H9 (cell line): ENCODE data around the gene LSM4. TPM values are rescaled to one million over a fixed set of nuclear protein-coding genes. Genes with fewer than 3 reads are reported as not detected.

Source experiments
- DNase-seq: peaks from one replicate; pipeline ENCODE4 v3.0.0-alpha.2; 2017
- H2AFZ ChIP-seq: one replicate; pipeline ENCODE4 v1.6.1; 2013; ENCODE audit warnings: mild to moderate bottlenecking, low read length, control low read depth, moderate library complexity
- H2AK5ac ChIP-seq: 2 replicates; pipeline ENCODE4 v1.6.1; 2013; ENCODE audit warnings: low read length, control low read depth, mixed read lengths; ENCODE audit not compliant: insufficient read length
- H2BK120ac ChIP-seq: one replicate; pipeline ENCODE4 v1.6.1; 2013; ENCODE audit warnings: low read depth, mild to moderate bottlenecking, low read length, control low read depth, inconsistent platforms; ENCODE audit not compliant: poor library complexity, severe bottlenecking
- H2BK12ac ChIP-seq: 2 replicates; pipeline ENCODE4 v1.6.1; 2013; ENCODE audit warnings: low read length, control low read depth, mixed read lengths, low read depth; ENCODE audit not compliant: insufficient read length
- H2BK15ac ChIP-seq: 2 replicates; pipeline ENCODE4 v1.6.1; 2013; ENCODE audit warnings: low read depth, low read length, control low read depth
- H2BK20ac ChIP-seq: one replicate; pipeline ENCODE4 v1.6.1; 2013; ENCODE audit warnings: low read depth, mild to moderate bottlenecking, low read length, control low read depth, inconsistent platforms; ENCODE audit not compliant: poor library complexity, severe bottlenecking
- H2BK5ac ChIP-seq: 2 replicates; pipeline ENCODE4 v1.6.1; 2013; ENCODE audit warnings: low read length, control low read depth, mixed read lengths; ENCODE audit not compliant: insufficient read length
- H3K14ac ChIP-seq: 2 replicates; pipeline ENCODE4 v1.6.1; 2013; ENCODE audit warnings: low read length, control low read depth; ENCODE audit not compliant: insufficient read depth
- H3K18ac ChIP-seq: 2 replicates; pipeline ENCODE4 v1.6.1; 2013; ENCODE audit warnings: low read depth, mild to moderate bottlenecking, mixed read lengths, low read length, control low read depth; ENCODE audit not compliant: insufficient read length
- H3K23ac ChIP-seq: 2 replicates; pipeline ENCODE4 v1.6.1; 2013; ENCODE audit warnings: low read length, control low read depth, mixed read lengths, low read depth; ENCODE audit not compliant: insufficient read length
- H3K23me2 ChIP-seq: 2 replicates; pipeline ENCODE4 v1.6.1; 2013; ENCODE audit warnings: low read depth, mild to moderate bottlenecking, mixed read lengths, low read length, control low read depth; ENCODE audit not compliant: insufficient read length, poor library complexity, severe bottlenecking
- H3K27ac ChIP-seq: 2 replicates; pipeline ENCODE4 v1.5.1; 2013; ENCODE audit warnings: low read length, control low read depth, mixed read lengths, low read depth; ENCODE audit not compliant: insufficient read length
- H3K27me3 ChIP-seq: 2 replicates; pipeline ENCODE4 v1.6.1; 2013; ENCODE audit warnings: low read length, control low read depth, inconsistent platforms; ENCODE audit not compliant: insufficient read depth
- H3K4ac ChIP-seq: 2 replicates; pipeline ENCODE4 v1.6.1; 2013; ENCODE audit warnings: low read depth, mild to moderate bottlenecking, control low read depth, inconsistent platforms, low read length, moderate library complexity
- H3K4me1 ChIP-seq: 2 replicates; pipeline ENCODE4 v1.6.1; 2013; ENCODE audit warnings: low read length, control low read depth, inconsistent platforms; ENCODE audit not compliant: insufficient read depth
- H3K4me2 ChIP-seq: 2 replicates; pipeline ENCODE4 v1.6.1; 2013; ENCODE audit warnings: low read length, control low read depth, mixed read lengths; ENCODE audit not compliant: insufficient read length, insufficient read depth
- H3K56ac ChIP-seq: 2 replicates; pipeline ENCODE4 v1.6.1; 2013; ENCODE audit warnings: low read depth, mild to moderate bottlenecking, mixed read lengths, low read length, control low read depth; ENCODE audit not compliant: insufficient read length
- H3K79me1 ChIP-seq: 2 replicates; pipeline ENCODE4 v1.6.1; 2013; ENCODE audit warnings: low read depth, mild to moderate bottlenecking, moderate library complexity, low read length, control low read depth, inconsistent platforms; ENCODE audit not compliant: insufficient read depth, poor library complexity, severe bottlenecking
- H3K79me2 ChIP-seq: 2 replicates; pipeline ENCODE4 v1.6.1; 2013; ENCODE audit warnings: low read length, control low read depth, inconsistent platforms; ENCODE audit not compliant: insufficient read depth
- H3K9ac ChIP-seq: 2 replicates; pipeline ENCODE4 v1.6.1; 2013; ENCODE audit warnings: low read length, control low read depth, mixed read lengths; ENCODE audit not compliant: insufficient read length; ENCODE audit errors: extremely low read depth
- H3K9me3 ChIP-seq: one replicate; pipeline ENCODE4 v1.6.1; 2013; ENCODE audit warnings: low read depth, low read length, inconsistent platforms; ENCODE audit not compliant: control insufficient read depth
- H3T11ph ChIP-seq: one replicate; pipeline ENCODE4 v1.6.1; 2013; ENCODE audit warnings: mild to moderate bottlenecking, low read length, control low read depth, inconsistent platforms
- H4K20me1 ChIP-seq: one replicate; pipeline ENCODE4 v1.6.1; 2013; ENCODE audit not compliant: control insufficient read depth, insufficient read length, insufficient read depth
- H4K5ac ChIP-seq: 2 replicates; pipeline ENCODE4 v1.6.1; 2013; ENCODE audit warnings: low read depth, mild to moderate bottlenecking, mixed read lengths, low read length, control low read depth; ENCODE audit not compliant: insufficient read length
- H4K8ac ChIP-seq: replicated peaks from 2 replicates; pipeline ENCODE4 v1.6.1; 2013; ENCODE audit warnings: low read length, control low read depth, mixed read lengths, low read depth; ENCODE audit not compliant: insufficient read length
- H4K91ac ChIP-seq: 2 replicates; pipeline ENCODE4 v1.6.1; 2013; ENCODE audit warnings: low read depth, mild to moderate bottlenecking, moderate library complexity, mixed read lengths, low read length, control low read depth; ENCODE audit not compliant: insufficient read length
- H3K27ac Mint-ChIP-seq, 3 experiments: 2 replicates in 2 of 3; 3 replicates in 1 of 3; pipeline ENCODE4 v1.8.0; 2020 to 2021; ENCODE audit warnings: mixed read lengths in 3 of 3, mild to moderate bottlenecking in 1 of 3, moderate library complexity in 1 of 3
- H3K27me3 Mint-ChIP-seq: 2 replicates; pipeline ENCODE4 v1.8.0; 2021; ENCODE audit warnings: low read depth, mild to moderate bottlenecking, moderate library complexity, mixed read lengths
- H3K36me3 Mint-ChIP-seq, 3 experiments: 2 replicates in 2 of 3; 3 replicates in 1 of 3; pipeline ENCODE4 v1.8.0; 2020 to 2021; ENCODE audit warnings: low read depth in 3 of 3, mixed read lengths in 3 of 3; ENCODE audit not compliant: insufficient read depth in 1 of 3
- H3K4me1 Mint-ChIP-seq, 2 experiments: 2 replicates each; pipeline ENCODE4 v1.8.0; 2020; ENCODE audit warnings: mixed read lengths in 2 of 2
- H3K4me3 Mint-ChIP-seq, 2 experiments: 2 replicates in 1 of 2; 3 replicates in 1 of 2; pipeline ENCODE4 v1.8.0; 2020 to 2021; ENCODE audit warnings: mild to moderate bottlenecking in 2 of 2, mixed read lengths in 2 of 2, moderate library complexity in 1 of 2
- H3K9me3 Mint-ChIP-seq, 2 experiments: 2 replicates in 1 of 2; 3 replicates in 1 of 2; pipeline ENCODE4 v1.8.0; 2020; ENCODE audit warnings: mild to moderate bottlenecking in 2 of 2, mixed read lengths in 2 of 2, moderate library complexity in 1 of 2
- CTCF ChIP-seq: fragments of 200-600 bp; sonication (generic); conservative IDR thresholded peaks from 3 replicates; pipeline ENCODE4 v1.8.0; 2021; ENCODE audit warnings: antibody characterized with exemption, mild to moderate bottlenecking
- WGBS: extraction: QIAGEN DNeasy Blood & Tissue Kit; methylation state at CpG from one replicate; pipeline ENCODE4 v1.1.7; 2013; ENCODE audit warnings: missing lambda C conversion rate, low lambda C conversion rate, mixed read lengths; ENCODE audit not compliant: insufficient read length; ENCODE audit errors: extremely low coverage; 5-methylcytosine and 5-hydroxymethylcytosine counted together
- total RNA-seq: library from RNA; stranded (reverse); gene quantifications from 2 replicates; pipeline ENCODE4 v1.2.1, GENCODE V29; 2021

LSM4 gene
- total RNA-seq, 1 experiment from 2014 or later: 342 TPM

GRCh38 chr19:18351544-18351943 lies 28.7 kb upstream of the LSM4 start:
- Histone ChIP-seq H3K4me1 (no peaks in the 10 kb centered on the region), H2BK5ac (no peak overlapping the region), H2BK12ac (no peak overlapping the region), H2BK120ac (no peak overlapping the region), H3K18ac (no peak overlapping the region), H3K27ac (no peak overlapping the region), H3K79me1 (no peaks in the 10 kb centered on the region), H3K9ac (no peak overlapping the region), H3K56ac (no peak overlapping the region), H4K91ac (no peak overlapping the region), H2BK20ac (no peak overlapping the region), H3K23ac (no peak overlapping the region), H4K20me1 (no peaks in the 10 kb centered on the region), H3K79me2 (no peaks in the 10 kb centered on the region), H2AFZ (no peak overlapping the region), H4K8ac (no peak overlapping the region), H3K27me3 (no peaks in the 10 kb centered on the region), H3K4me2 (no peak overlapping the region), H2BK15ac (no peak overlapping the region), H3K9me3 (no peaks in the 10 kb centered on the region), H3K14ac (no peak overlapping the region), H3K4ac (no peak overlapping the region), H4K5ac (no peak overlapping the region), H3T11ph (no peak overlapping the region), H3K23me2 (no peaks in the 10 kb centered on the region), H2AK5ac (no peak overlapping the region)
- Mint-ChIP-seq H3K27me3 (no peaks in the 10 kb centered on the region), H3K27ac (no peak overlapping the region), H3K36me3 (peaks cover 7 to 61% (median 8%) of the 10 kb centered on the region in 3 experiments; a peak in 6 of 7 replicates), H3K4me3 (no peak overlapping the region), H3K4me1 (peaks cover 3 to 7% of the 10 kb centered on the region in 2 experiments), H3K9me3 (no peaks in the 10 kb centered on the region; a peak in 2 of 5 replicates)
- no peak for DNase-seq
- WGBS: no CpG with 5 or more reads among the region's 7 CpGs
- TF ChIP-seq CTCF: no peak
